H1 (cell line): ENCODE results near the gene KCNH5. TPM values are rescaled to one million over a fixed set of nuclear protein-coding genes. Genes with fewer than 3 reads are reported as not detected.

Source experiments
- CTCF ChIA-PET: fragments of 300-600 bp; sonication (Branson Sonifier 250); formaldehyde crosslinking; loops from one replicate; lab custom pipeline; 2021; ENCODE audit not compliant: partially characterized antibody; lab: Charles Lee
- POLR2A ChIA-PET: fragments of 300-600 bp; sonication (Branson Sonifier 250); formaldehyde crosslinking; loops from one replicate; lab custom pipeline; 2021; ENCODE audit warnings: inconsistent platforms; ENCODE audit not compliant: partially characterized antibody; lab: Charles Lee
- DNase-seq, 2 experiments: peaks; one replicate each; pipeline versions ENCODE4 v3.0.0 to v3.0.0-alpha.2; 2010 to 2022; ENCODE audit warnings: low spot score in 2 of 2, low read depth in 1 of 2, mixed read lengths in 1 of 2
- FAIRE-seq: peaks from 2 replicates; lab custom pipeline; 2011; peaks lifted over from hg19 to GRCh38; lab: Jason Lieb, UNC
- H2AFZ ChIP-seq: 2 replicates; pipeline ENCODE4 v1.8.1; 2012; ENCODE audit warnings: low read length, inconsistent platforms
- H2AK5ac ChIP-seq: 2 replicates; pipeline ENCODE4 v1.6.1; 2013; ENCODE audit warnings: low read depth, low read length
- H2BK120ac ChIP-seq: replicated peaks from 2 replicates; pipeline ENCODE3; 2013; ENCODE audit warnings: low read depth, low read length, inconsistent platforms
- H2BK12ac ChIP-seq: 2 replicates; pipeline ENCODE4 v1.6.1; 2013; ENCODE audit warnings: low read depth, low read length
- H2BK15ac ChIP-seq: 2 replicates; pipeline ENCODE4 v1.6.1; 2013; ENCODE audit warnings: low read length
- H2BK20ac ChIP-seq: 2 replicates; pipeline ENCODE4 v1.6.1; 2013; ENCODE audit warnings: low read length
- H2BK5ac ChIP-seq: 2 replicates; pipeline ENCODE4 v1.6.1; 2013; ENCODE audit warnings: low read depth, low read length
- H3K14ac ChIP-seq: 2 replicates; pipeline ENCODE4 v1.6.1; 2013; ENCODE audit warnings: inconsistent platforms; ENCODE audit not compliant: insufficient read length
- H3K18ac ChIP-seq: 2 replicates; pipeline ENCODE4 v1.6.1; 2013; ENCODE audit warnings: low read length; ENCODE audit errors: extremely low read depth
- H3K23ac ChIP-seq: 2 replicates; pipeline ENCODE4 v1.6.1; 2013; ENCODE audit warnings: inconsistent platforms; ENCODE audit not compliant: insufficient read length
- H3K23me2 ChIP-seq: 2 replicates; pipeline ENCODE4 v1.6.1; 2013; ENCODE audit warnings: low read depth, low read length
- H3K27ac ChIP-seq: 2 replicates; pipeline ENCODE4 v1.6.1; 2011; ENCODE audit warnings: low read depth, low read length, inconsistent platforms
- H3K27me3 ChIP-seq, 4 experiments: replicated peaks in 1 of 4; 1 replicate in 1 of 4; 2 replicates in 3 of 4; pipeline versions ENCODE4 v1.6.1 to v1.8.1; 2011 to 2013; ENCODE audit warnings: low read length in 3 of 4, mild to moderate bottlenecking in 3 of 4, inconsistent platforms in 2 of 4, mixed read lengths in 2 of 4, moderate library complexity in 1 of 4; ENCODE audit not compliant: control insufficient read depth in 3 of 4, insufficient read depth in 3 of 4; ENCODE audit errors: extremely low read depth in 1 of 4
- H3K36me3 ChIP-seq, 4 experiments: 2 replicates each; pipeline versions ENCODE4 v1.6.1 to v1.8.1; 2011 to 2013; ENCODE audit warnings: mild to moderate bottlenecking in 4 of 4, low read length in 3 of 4, moderate library complexity in 2 of 4, control low read depth in 1 of 4, inconsistent platforms in 1 of 4; ENCODE audit not compliant: insufficient read depth in 4 of 4, control insufficient read depth in 2 of 4
- H3K4ac ChIP-seq: replicated peaks from 2 replicates; pipeline ENCODE3; 2013; ENCODE audit warnings: low read length, low read depth, mixed read lengths, inconsistent platforms; ENCODE audit not compliant: insufficient read length
- H3K4me1 ChIP-seq, 4 experiments: replicated peaks in 1 of 4; 1 replicate in 1 of 4; 2 replicates in 3 of 4; pipeline versions ENCODE4 v1.6.1 to v1.8.1; 2011 to 2013; ENCODE audit warnings: low read length in 3 of 4, inconsistent platforms in 2 of 4, mixed read lengths in 1 of 4; ENCODE audit not compliant: insufficient read depth in 4 of 4, control insufficient read depth in 3 of 4
- H3K4me2 ChIP-seq, 2 experiments: 2 replicates each; pipeline versions ENCODE4 v1.6.1 to v1.8.1; 2011 to 2013; ENCODE audit warnings: low read depth in 2 of 2, low read length in 2 of 2, control low read depth in 1 of 2, inconsistent platforms in 1 of 2, mild to moderate bottlenecking in 1 of 2; ENCODE audit not compliant: insufficient read depth in 1 of 2
- H3K4me3 ChIP-seq, 4 experiments: fragments of 200-600, 300-600 bp in 1 of 4; sonication (generic), shearing (Covaris generic), sonication (Bioruptor Twin) in 1 of 4; 2 replicates each; pipeline versions ENCODE4 v1.5.1 to v1.8.1; 2011 to 2016; ENCODE audit warnings: low read length in 4 of 4, low read depth in 3 of 4, control low read depth in 2 of 4, inconsistent platforms in 2 of 4, mild to moderate bottlenecking in 2 of 4, mixed read lengths in 1 of 4, moderate library complexity in 1 of 4; ENCODE audit not compliant: insufficient read depth in 2 of 4; ENCODE audit errors: extremely low read depth in 1 of 4
- H3K56ac ChIP-seq: replicated peaks from 2 replicates; pipeline ENCODE3; 2013; ENCODE audit warnings: low read depth, mild to moderate bottlenecking, mixed read lengths, low read length, inconsistent platforms; ENCODE audit not compliant: insufficient read length
- H3K79me1 ChIP-seq: 2 replicates; pipeline ENCODE4 v1.6.1; 2013; ENCODE audit warnings: low read depth, low read length, control low read depth
- H3K79me2 ChIP-seq, 2 experiments: 2 replicates each; pipeline versions ENCODE4 v1.6.1 to v1.8.1; 2012 to 2013; ENCODE audit warnings: low read length in 2 of 2, mild to moderate bottlenecking in 2 of 2, inconsistent platforms in 1 of 2; ENCODE audit not compliant: insufficient read depth in 2 of 2, control insufficient read depth in 1 of 2
- H3K9ac ChIP-seq, 4 experiments: replicated peaks in 1 of 4; 1 replicate in 1 of 4; 2 replicates in 3 of 4; pipeline versions ENCODE4 v1.6.1 to v1.8.1; 2011 to 2013; ENCODE audit warnings: low read depth in 3 of 4, low read length in 3 of 4, control low read depth in 2 of 4, mild to moderate bottlenecking in 2 of 4, moderate library complexity in 2 of 4, inconsistent platforms in 1 of 4; ENCODE audit errors: extremely low read depth in 1 of 4
- H3K9me3 ChIP-seq, 2 experiments: 2 replicates each; pipeline versions ENCODE4 v1.6.1 to v1.8.1; 2012 to 2013; ENCODE audit warnings: mild to moderate bottlenecking in 2 of 2, moderate library complexity in 2 of 2, control low read depth in 1 of 2, inconsistent platforms in 1 of 2, low read depth in 1 of 2, low read length in 1 of 2, mixed read lengths in 1 of 2; ENCODE audit not compliant: insufficient read depth in 2 of 2
- H4K20me1 ChIP-seq, 2 experiments: replicated peaks in 1 of 2; 2 replicates each; pipeline versions ENCODE3 to v1.8.1; 2011 to 2013; ENCODE audit warnings: inconsistent platforms in 2 of 2, low read length in 2 of 2, mild to moderate bottlenecking in 1 of 2; ENCODE audit not compliant: insufficient read depth in 2 of 2, control insufficient read depth in 1 of 2
- H4K5ac ChIP-seq: 2 replicates; pipeline ENCODE4 v1.6.1; 2013; ENCODE audit warnings: low read length, low read depth, mixed read lengths, inconsistent platforms; ENCODE audit not compliant: insufficient read length
- H4K8ac ChIP-seq: 2 replicates; pipeline ENCODE4 v1.8.0; 2013; ENCODE audit warnings: mild to moderate bottlenecking, moderate library complexity, low read length, inconsistent platforms; ENCODE audit not compliant: insufficient read depth; ENCODE audit errors: extremely low read depth
- H4K91ac ChIP-seq: replicated peaks from 2 replicates; pipeline ENCODE3; 2013; ENCODE audit warnings: low read length, mixed read lengths, inconsistent platforms; ENCODE audit not compliant: insufficient read length
- EP300 ChIP-seq, 2 experiments: IDR thresholded peaks; 1 replicate in 1 of 2; 2 replicates in 1 of 2; pipeline ENCODE4 v1.6.1; 2011 to 2012; ENCODE audit warnings: low read depth in 2 of 2, low read length in 2 of 2, mild to moderate bottlenecking in 2 of 2, borderline replicate concordance in 1 of 2, inconsistent platforms in 1 of 2, moderate library complexity in 1 of 2
- FOSL1 ChIP-seq: IDR thresholded peaks from 2 replicates; pipeline ENCODE4 v1.6.1; 2011; ENCODE audit warnings: mild to moderate bottlenecking, low read depth, low read length, moderate library complexity; ENCODE audit not compliant: insufficient read depth
- GTF2F1 ChIP-seq: IDR thresholded peaks from 2 replicates; pipeline ENCODE4 v1.6.1; 2012; ENCODE audit warnings: low read depth, low read length, improper control_type of control experiment, borderline replicate concordance
- HDAC2 ChIP-seq, 2 experiments: fragments of 300-600 bp in 1 of 2; sonication (generic) in 1 of 2; IDR thresholded peaks; 2 replicates each; pipeline ENCODE4 v1.6.1; 2011 to 2012; ENCODE audit warnings: low read depth in 2 of 2, low read length in 2 of 2, mild to moderate bottlenecking in 2 of 2, moderate library complexity in 2 of 2, borderline replicate concordance in 1 of 2, inconsistent platforms in 1 of 2
- RAD21 ChIP-seq, 2 experiments: IDR thresholded peaks in 1 of 2; conservative IDR thresholded peaks in 1 of 2; 2 replicates each; pipeline ENCODE4 v1.6.1; 2011; ENCODE audit warnings: low read depth in 2 of 2, low read length in 2 of 2, improper control_type of control experiment in 1 of 2, inconsistent platforms in 1 of 2, mild to moderate bottlenecking in 1 of 2, moderate library complexity in 1 of 2
- SRF ChIP-seq: IDR thresholded peaks from 2 replicates; pipeline ENCODE4 v1.6.1; 2011; ENCODE audit warnings: mild to moderate bottlenecking, low read depth, low read length, moderate library complexity
- ZNF274 ChIP-seq: IDR thresholded peaks from 2 replicates; pipeline ENCODE4 v1.7.0; 2012; ENCODE audit warnings: low read length, borderline replicate concordance; ENCODE audit errors: extremely low read depth
- WGBS, 2 experiments: shearing (Covaris generic) in 1 of 2; methylation state at CpG; one replicate each; pipeline versions ENCODE4 v1.1.6 to v1.1.7; 2013 to 2015; ENCODE audit warnings: low lambda C conversion rate in 2 of 2, mixed read lengths in 2 of 2, inconsistent platforms in 1 of 2, low coverage in 1 of 2, missing lambda C conversion rate in 1 of 2; ENCODE audit not compliant: insufficient replicate concordance in 2 of 2, insufficient coverage in 1 of 2, insufficient read length in 1 of 2; ENCODE audit errors: extremely low coverage in 1 of 2, missing lambda C conversion rate in 1 of 2; 5-methylcytosine and 5-hydroxymethylcytosine counted together
- polyA plus RNA-seq, 7 experiments: library from polyadenylated mRNA; depleted of rRNA in 3 of 7; stranded (reverse) in 5 of 7; unstranded in 2 of 7; fragments of >200 nt in 5 of 7; fragments of 200-250 nt in 2 of 7; gene quantifications; 1 replicate in 5 of 7; 2 replicates in 1 of 7; 4 replicates in 1 of 7; pipeline versions ENCODE4 v1.2.1 to v1.2.3, GENCODE V29; 2011 to 2013; ENCODE audit warnings: missing spikeins in 2 of 7, mixed read lengths in 2 of 7
- total RNA-seq: library from RNA; stranded (reverse); fragmentation: NEBNext Ultra II Directional; extraction: Animal tissue kit (Norgen Biotek cat#: 25700); gene quantifications from 2 replicates; pipeline ENCODE4 v1.2.1, GENCODE V29; 2021
- TF ChIP-seq, protein P1 (sequence below): IDR thresholded peaks from 2 replicates; pipeline ENCODE4 v1.6.1; 2011; ENCODE audit warnings: low read length, improper control_type of control experiment
- TF ChIP-seq, protein P2 (sequence below): IDR thresholded peaks from 2 replicates; pipeline ENCODE4 v1.6.1; 2012; ENCODE audit warnings: inconsistent platforms

KCNH5 gene
- total and polyA plus RNA-seq, 2 of the 8 experiments (the other 6 are each of a cell fraction or from before 2014, with no cell fraction given), result 0.24 to 0.50 TPM

DNA sequence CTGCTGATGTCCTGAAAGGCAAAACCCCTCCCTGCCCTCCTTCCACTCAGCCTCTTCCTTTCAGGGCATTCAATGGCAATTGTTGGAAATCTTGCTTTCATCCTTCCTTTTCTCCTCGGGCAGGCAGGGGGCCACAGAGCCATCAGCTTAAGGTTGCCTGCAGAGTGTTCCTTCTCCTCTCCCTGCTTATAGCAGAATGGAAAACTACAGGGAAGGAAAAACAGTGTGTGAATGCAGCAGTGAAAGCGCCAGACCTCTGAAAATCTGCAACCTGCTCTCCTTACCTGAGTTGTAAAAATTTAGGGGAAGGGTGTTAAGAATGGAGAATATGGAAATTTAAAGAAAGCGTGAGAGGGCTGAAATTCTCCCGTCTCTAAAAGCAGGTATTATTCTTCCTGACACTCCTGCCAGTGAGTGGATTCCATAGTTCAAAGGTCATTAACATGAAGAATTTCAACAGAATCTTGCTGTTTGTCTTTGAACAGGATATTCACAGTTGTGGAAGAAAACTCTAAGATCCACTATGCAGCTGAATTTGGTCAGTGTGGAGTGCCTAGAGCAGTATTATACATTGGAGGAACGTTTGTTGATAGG lies 348.8 kb downstream of the KCNH5 start:
- peak overlapping the region; percentile 60 for H2BK120ac ChIP-seq
- H3K36me3 ChIP-seq, result no peaks in the 10 kb centered on the region
- DNase-seq (peak; percentile 58 to 60), FAIRE-seq (peak; percentile 89)
- H4K20me1 ChIP-seq, result no peaks in the 10 kb centered on the region
- H3K4ac ChIP-seq, result no peak overlapping the region
- H2AK5ac ChIP-seq, result no peak overlapping the region
- H3K9ac ChIP-seq, result no peak overlapping the region
- no peak overlapping the region for H2BK5ac ChIP-seq
- peaks cover 0 to 1% (median 0%) of the 10 kb centered on the region in 4 experiments; a peak in 1 of 7 replicates for H3K27me3 ChIP-seq
- H2BK20ac ChIP-seq, result 0 out of 2 replicates have a peak overlapping the region, but pooled peaks have one; percentile 10
- peak overlapping the region in 1 of 4 experiments; percentile 23; a peak in 2 of 8 replicates for H3K4me3 ChIP-seq
- H3K9me3 ChIP-seq, result no peaks in the 10 kb centered on the region
- no peaks in the 10 kb centered on the region for H3K79me2 ChIP-seq
- H4K5ac ChIP-seq, result no peak overlapping the region
- CTCF ChIA-PET, result interaction anchor here (0.9 to 1.0 kb wide), 2 partner anchors 9 to 10 kb away, joined by 3 to 4 read pairs; no protein-coding TSS in a partner anchor
- H3K79me1 ChIP-seq, result no peaks in the 10 kb centered on the region
- WGBS, 2 experiments, result 17% methylated on average over 5 of the region's 5 CpGs; no CpG with 5 or more reads in 1 of the 2 experiments
- H2BK15ac ChIP-seq, result no peak overlapping the region
- no peaks in the 10 kb centered on the region for H3K23me2 ChIP-seq
- no peak overlapping the region for H3K27ac ChIP-seq
- no peak overlapping the region for H2AFZ ChIP-seq
- no peak overlapping the region for H4K8ac ChIP-seq
- no peak overlapping the region for H3K23ac ChIP-seq
- peaks cover 1 to 13% (median 8%) of the 10 kb centered on the region in 4 experiments; a peak in 5 of 7 replicates for H3K4me1 ChIP-seq
- no peak overlapping the region for H3K18ac ChIP-seq
- H3K14ac ChIP-seq, result no peak overlapping the region
- POLR2A ChIA-PET, result no interaction called here
- H2BK12ac ChIP-seq, result no peak overlapping the region
- H4K91ac ChIP-seq, result no peak overlapping the region
- H3K4me2 ChIP-seq, result peak overlapping the region; percentile 23 to 50; a peak in 3 of 4 replicates
- no peak overlapping the region for H3K56ac ChIP-seq
- TF ChIP-seq, protein P1, sequence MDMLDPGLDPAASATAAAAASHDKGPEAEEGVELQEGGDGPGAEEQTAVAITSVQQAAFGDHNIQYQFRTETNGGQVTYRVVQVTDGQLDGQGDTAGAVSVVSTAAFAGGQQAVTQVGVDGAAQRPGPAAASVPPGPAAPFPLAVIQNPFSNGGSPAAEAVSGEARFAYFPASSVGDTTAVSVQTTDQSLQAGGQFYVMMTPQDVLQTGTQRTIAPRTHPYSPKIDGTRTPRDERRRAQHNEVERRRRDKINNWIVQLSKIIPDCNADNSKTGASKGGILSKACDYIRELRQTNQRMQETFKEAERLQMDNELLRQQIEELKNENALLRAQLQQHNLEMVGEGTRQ, result no peak
- TF ChIP-seq EP300 (IDR thresholded peaks at IDR 0.05; ENCODE audit: borderline replicate concordance in 1 of 2, low read depth in 2 of 2, low read length in 2 of 2) (no peak), FOSL1 (no peak), ZNF274 (no peak), RAD21 (IDR thresholded peaks at IDR 0.05 in 1 of 2, conservative IDR thresholded peaks at IDR 0.05 in 1 of 2; ENCODE audit: low read depth in 2 of 2, low read length in 2 of 2) (peak; percentile 25 to 40), GTF2F1 (no peak), HDAC2 (IDR thresholded peaks at IDR 0.05; ENCODE audit: borderline replicate concordance in 1 of 2, low read depth in 2 of 2, low read length in 2 of 2) (peak in 1 of 2 experiments; percentile 72; a peak in 1 of 4 replicates), SRF (no peak)
- TF ChIP-seq, protein P2, sequence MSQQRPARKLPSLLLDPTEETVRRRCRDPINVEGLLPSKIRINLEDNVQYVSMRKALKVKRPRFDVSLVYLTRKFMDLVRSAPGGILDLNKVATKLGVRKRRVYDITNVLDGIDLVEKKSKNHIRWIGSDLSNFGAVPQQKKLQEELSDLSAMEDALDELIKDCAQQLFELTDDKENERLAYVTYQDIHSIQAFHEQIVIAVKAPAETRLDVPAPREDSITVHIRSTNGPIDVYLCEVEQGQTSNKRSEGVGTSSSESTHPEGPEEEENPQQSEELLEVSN, result no peak
